Endothelial cell (in vitro differentiated cells): ENCODE measurements around the gene EBI3. TPM values are rescaled to one million over a fixed set of nuclear protein-coding genes. Genes with fewer than 3 reads are reported as not detected.
"Not testable (repeated sequence)": the region's sequence is repeated elsewhere in the genome, so short reads cannot be mapped to it uniquely, and the experiment has no call there.

Experiments
- DNase-seq: peaks from one replicate; pipeline ENCODE4 v3.0.0; 2021; ENCODE audit warnings: low spot score
- H3K27ac Mint-ChIP-seq: one replicate; pipeline ENCODE4 v1.8.0; 2021; ENCODE audit warnings: mixed read lengths, inconsistent platforms; ENCODE audit not compliant: unreplicated experiment
- H3K27me3 Mint-ChIP-seq: one replicate; pipeline ENCODE4 v1.8.0; 2021; ENCODE audit warnings: mild to moderate bottlenecking, moderate library complexity, mixed read lengths, inconsistent platforms; ENCODE audit not compliant: unreplicated experiment
- H3K36me3 Mint-ChIP-seq: one replicate; pipeline ENCODE4 v1.8.0; 2021; ENCODE audit warnings: mild to moderate bottlenecking, low read depth, mixed read lengths, inconsistent platforms; ENCODE audit not compliant: unreplicated experiment
- H3K4me1 Mint-ChIP-seq: one replicate; pipeline ENCODE4 v1.8.0; 2021; ENCODE audit warnings: mild to moderate bottlenecking, mixed read lengths, inconsistent platforms; ENCODE audit not compliant: unreplicated experiment
- H3K4me3 Mint-ChIP-seq: one replicate; pipeline ENCODE4 v1.8.0; 2021; ENCODE audit warnings: mild to moderate bottlenecking, mixed read lengths, inconsistent platforms; ENCODE audit not compliant: unreplicated experiment
- H3K9me3 Mint-ChIP-seq: one replicate; pipeline ENCODE4 v1.8.0; 2021; ENCODE audit warnings: mixed read lengths, inconsistent platforms; ENCODE audit not compliant: unreplicated experiment
- CTCF ChIP-seq: fragments of 200-600 bp; sonication (generic); IDR thresholded peaks from one replicate; pipeline ENCODE4 v1.5.0; 2021; ENCODE audit warnings: antibody characterized with exemption; ENCODE audit not compliant: unreplicated experiment
- total RNA-seq: library from RNA; stranded (reverse); fragmentation: NEBNext Ultra II Directional; extraction: Animal tissue kit (Norgen Biotek cat#: 25700); gene quantifications from one replicate; pipeline ENCODE4 v1.2.1, GENCODE V29; 2021; ENCODE audit not compliant: unreplicated experiment

EBI3 gene
- total RNA-seq, 1 donor from 2014 or later = 9.7 TPM

- no peak for DNase-seq
- Mint-ChIP-seq H3K27ac (no peak overlapping the region), H3K27me3 (peaks cover 2% of the 10 kb centered on the region), H3K4me1 (peaks cover 2% of the 10 kb centered on the region), H3K9me3 (no peaks in the 10 kb centered on the region), H3K4me3 (no peak overlapping the region), H3K36me3 (peaks cover 5% of the 10 kb centered on the region)
- TF ChIP-seq CTCF = no peak
These were observed 9.5 kb downstream of the EBI3 start for GRCh38 chr19:4238831-4239230.

GRCh38 chr19:4241824-4242430 lies 12.6 kb downstream of the EBI3 start:
- no peak for TF ChIP-seq CTCF
- no peak for DNase-seq
- H3K27me3 Mint-ChIP-seq = peaks cover 2% of the 10 kb centered on the region
- no peak overlapping the region for H3K4me3 Mint-ChIP-seq
- H3K4me1 Mint-ChIP-seq = peaks cover 7% of the 10 kb centered on the region
- peaks cover 11% of the 10 kb centered on the region for H3K36me3 Mint-ChIP-seq
- H3K9me3 Mint-ChIP-seq = no peaks in the 10 kb centered on the region
- H3K27ac Mint-ChIP-seq = no peak overlapping the region

- H3K36me3 Mint-ChIP-seq = peaks cover 35% of the 10 kb centered on the region
- H3K27ac Mint-ChIP-seq, DNase-seq, H3K4me1 Mint-ChIP-seq, H3K4me3 Mint-ChIP-seq, H3K27me3 Mint-ChIP-seq, H3K9me3 Mint-ChIP-seq: not testable (repeated sequence)
These were observed 16.6 kb downstream of the EBI3 start for GRCh38 chr19:4245938-4246337.

GRCh38 chr19:4246767-4247593 lies 17.7 kb downstream of the EBI3 start, which contains the start of gene YJU2:
Gene YJU2, plus strand, starts transcription at chr19:4247080. Its CDS starts 67 bp downstream, at chr19:4247147.
- Mint-ChIP-seq H3K4me1 (peaks cover 8% of the 10 kb centered on the region), H3K27ac (peak within 1 kb of the TSS; percentile 100), H3K9me3 (no peaks in the 10 kb centered on the region), H3K36me3 (peaks cover 37% of the 10 kb centered on the region), H3K4me3 (peak within 1 kb of the TSS; percentile 99), H3K27me3 (peaks cover 4% of the 10 kb centered on the region)
- TF ChIP-seq CTCF = no peak
- peak; percentile 97 for DNase-seq

GRCh38 chr19:4256563-4256962 lies 27.2 kb downstream of the EBI3 start:
- H3K27ac Mint-ChIP-seq = no peak overlapping the region
- H3K27me3 Mint-ChIP-seq = peaks cover 2% of the 10 kb centered on the region
- peak; percentile 25 for TF ChIP-seq CTCF
- peak overlapping the region; percentile 21 for H3K4me3 Mint-ChIP-seq
- no peaks in the 10 kb centered on the region for H3K4me1 Mint-ChIP-seq
- no peak for DNase-seq
- no peaks in the 10 kb centered on the region for H3K9me3 Mint-ChIP-seq
- peaks cover 39% of the 10 kb centered on the region for H3K36me3 Mint-ChIP-seq
